Stimulated activated memory B cell treated with anti-CD40 and anti-IgM and Interleukin-4, amounts not matched to agents 10 μg/mL and 1 μg/mL and 100 μg/mL, for 72 hours (primary cell): ENCODE results near the gene IL7R.
"Not testable (repeated sequence)": the region's sequence is repeated elsewhere in the genome, so short reads cannot be mapped to it uniquely, and the experiment has no call there.

ENCODE experiments used
- ATAC-seq: fragments of 150-1000 bp; cut with Tn5 transposase; 2 replicates; pipeline ENCODE4 v1.10.0; 2021
- H3K27ac Mint-ChIP-seq: one replicate; pipeline ENCODE4 v1.8.0; 2022; ENCODE audit warnings: mild to moderate bottlenecking, mixed read lengths
- H3K27me3 Mint-ChIP-seq: one replicate; pipeline ENCODE4 v1.8.0; 2022; ENCODE audit warnings: mixed read lengths
- H3K36me3 Mint-ChIP-seq: one replicate; pipeline ENCODE4 v1.8.0; 2022; ENCODE audit warnings: mixed read lengths
- H3K4me1 Mint-ChIP-seq: one replicate; pipeline ENCODE4 v1.8.0; 2022; ENCODE audit warnings: mixed read lengths
- H3K4me3 Mint-ChIP-seq: one replicate; pipeline ENCODE4 v1.8.0; 2022; ENCODE audit warnings: mild to moderate bottlenecking, moderate library complexity, mixed read lengths
- H3K9me3 Mint-ChIP-seq: one replicate; pipeline ENCODE4 v1.8.0; 2022; ENCODE audit warnings: mixed read lengths

Gene IL7R

GRCh38 chr5:35828082-35828598 is 28.6 kb upstream of the IL7R start:
- no peaks in the 10 kb centered on the region for H3K36me3 Mint-ChIP-seq

GRCh38 chr5:35830587-35830986 is 26.1 kb upstream of the IL7R start:
- H3K4me3 Mint-ChIP-seq, result no peak overlapping the region
- H3K4me1 Mint-ChIP-seq, result no peaks in the 10 kb centered on the region
- H3K36me3 Mint-ChIP-seq, result no peaks in the 10 kb centered on the region
- H3K9me3 Mint-ChIP-seq, result no peaks in the 10 kb centered on the region
- no peak overlapping the region for H3K27ac Mint-ChIP-seq
- no peaks in the 10 kb centered on the region for H3K27me3 Mint-ChIP-seq
- ATAC-seq, result no peak

More at GRCh38 chr5:35828082-35828598, 28.6 kb upstream of the IL7R start:
- no peak overlapping the region for H3K27ac Mint-ChIP-seq
- ATAC-seq, result no peak
- H3K27me3 Mint-ChIP-seq, result no peaks in the 10 kb centered on the region
- no peak overlapping the region for H3K4me3 Mint-ChIP-seq
- H3K4me1 Mint-ChIP-seq, result no peaks in the 10 kb centered on the region
- no peaks in the 10 kb centered on the region for H3K9me3 Mint-ChIP-seq

GRCh38 chr5:35832762-35833161 is 23.9 kb upstream of the IL7R start:
- Mint-ChIP-seq H3K27ac (no peak overlapping the region), H3K9me3 (no peaks in the 10 kb centered on the region), H3K27me3 (no peaks in the 10 kb centered on the region), H3K36me3 (no peaks in the 10 kb centered on the region), H3K4me3 (no peak overlapping the region), H3K4me1 (no peaks in the 10 kb centered on the region)
- no peak for ATAC-seq

GRCh38 chr5:35833224-35833623 is 23.5 kb upstream of the IL7R start:
- no peak for ATAC-seq

GRCh38 chr5:35835796-35836742 is 20.6 kb upstream of the IL7R start:
- H3K4me1 Mint-ChIP-seq, result no peaks in the 10 kb centered on the region
- H3K27ac Mint-ChIP-seq, result no peak overlapping the region
- no peak for ATAC-seq
- no peak overlapping the region for H3K4me3 Mint-ChIP-seq
- no peaks in the 10 kb centered on the region for H3K27me3 Mint-ChIP-seq
- H3K9me3 Mint-ChIP-seq, result no peaks in the 10 kb centered on the region
- H3K36me3 Mint-ChIP-seq, result no peaks in the 10 kb centered on the region

More at GRCh38 chr5:35833224-35833623, 23.5 kb upstream of the IL7R start:
- Mint-ChIP-seq H3K9me3 (no peaks in the 10 kb centered on the region), H3K36me3 (no peaks in the 10 kb centered on the region), H3K4me3 (no peak overlapping the region), H3K27ac (no peak overlapping the region), H3K4me1 (no peaks in the 10 kb centered on the region), H3K27me3 (no peaks in the 10 kb centered on the region)

GRCh38 chr5:35838370-35839042 is 18.2 kb upstream of the IL7R start:
- no peaks in the 10 kb centered on the region for H3K9me3 Mint-ChIP-seq
- no peak overlapping the region for H3K27ac Mint-ChIP-seq
- no peaks in the 10 kb centered on the region for H3K36me3 Mint-ChIP-seq
- ATAC-seq, result no peak
- H3K4me1 Mint-ChIP-seq, result no peaks in the 10 kb centered on the region
- no peaks in the 10 kb centered on the region for H3K27me3 Mint-ChIP-seq
- no peak overlapping the region for H3K4me3 Mint-ChIP-seq

GRCh38 chr5:35842856-35843255 is 13.8 kb upstream of the IL7R start:
- Mint-ChIP-seq H3K4me3 (no peak overlapping the region), H3K4me1 (no peaks in the 10 kb centered on the region), H3K9me3 (peaks cover 9% of the 10 kb centered on the region), H3K36me3 (no peaks in the 10 kb centered on the region), H3K27me3 (no peaks in the 10 kb centered on the region), H3K27ac (no peak overlapping the region)
- ATAC-seq, result no peak

GRCh38 chr5:35845508-35845907 is 11.2 kb upstream of the IL7R start:
- not testable (repeated sequence) for H3K4me3 Mint-ChIP-seq, ATAC-seq, H3K27me3 Mint-ChIP-seq, H3K9me3 Mint-ChIP-seq, H3K27ac Mint-ChIP-seq, H3K36me3 Mint-ChIP-seq, H3K4me1 Mint-ChIP-seq

GRCh38 chr5:35847491-35847890 is 9.2 kb upstream of the IL7R start:
- H3K9me3 Mint-ChIP-seq, result peaks cover 9% of the 10 kb centered on the region
- H3K27ac Mint-ChIP-seq, result no peak overlapping the region
- no peaks in the 10 kb centered on the region for H3K27me3 Mint-ChIP-seq
- no peaks in the 10 kb centered on the region for H3K4me1 Mint-ChIP-seq
- H3K36me3 Mint-ChIP-seq, result no peaks in the 10 kb centered on the region
- H3K4me3 Mint-ChIP-seq, result no peak overlapping the region
- ATAC-seq, result no peak

- Mint-ChIP-seq H3K36me3 (no peaks in the 10 kb centered on the region), H3K9me3 (peaks cover 9% of the 10 kb centered on the region), H3K4me1 (no peaks in the 10 kb centered on the region), H3K27ac (no peak overlapping the region), H3K27me3 (no peaks in the 10 kb centered on the region), H3K4me3 (no peak overlapping the region)
- no peak for ATAC-seq
Observed at GRCh38 chr5:35847961-35848360, 8.7 kb upstream of the IL7R start.

GRCh38 chr5:35849860-35850259 is 6.8 kb upstream of the IL7R start:
- Mint-ChIP-seq H3K4me1 (no peaks in the 10 kb centered on the region), H3K4me3 (no peak overlapping the region), H3K27me3 (no peaks in the 10 kb centered on the region), H3K9me3 (peaks cover 5% of the 10 kb centered on the region), H3K27ac (no peak overlapping the region), H3K36me3 (no peaks in the 10 kb centered on the region)
- no peak for ATAC-seq

- no peak for ATAC-seq
- Mint-ChIP-seq H3K27me3 (no peaks in the 10 kb centered on the region), H3K4me1 (no peaks in the 10 kb centered on the region), H3K27ac (no peak overlapping the region), H3K36me3 (no peaks in the 10 kb centered on the region), H3K4me3 (no peak overlapping the region), H3K9me3 (peaks cover 3% of the 10 kb centered on the region)
Observed at GRCh38 chr5:35850967-35851680, 5.6 kb upstream of the IL7R start.

GRCh38 chr5:35852084-35852734 is 4.5 kb upstream of the IL7R start:
- Mint-ChIP-seq H3K9me3 (peaks cover 3% of the 10 kb centered on the region), H3K36me3 (no peaks in the 10 kb centered on the region), H3K4me1 (no peaks in the 10 kb centered on the region), H3K27ac (no peak overlapping the region), H3K4me3 (no peak overlapping the region), H3K27me3 (no peaks in the 10 kb centered on the region)
- ATAC-seq, result peak; percentile 52

GRCh38 chr5:35852773-35853172 is 3.9 kb upstream of the IL7R start:
- no peak for ATAC-seq
- Mint-ChIP-seq H3K27me3 (no peaks in the 10 kb centered on the region), H3K4me3 (no peak overlapping the region), H3K9me3 (peaks cover 3% of the 10 kb centered on the region), H3K36me3 (no peaks in the 10 kb centered on the region), H3K4me1 (no peaks in the 10 kb centered on the region), H3K27ac (no peak overlapping the region)

GRCh38 chr5:35853631-35854030 is 3.1 kb upstream of the IL7R start:
- ATAC-seq, result peak; percentile 24

More at GRCh38 chr5:35853631-35854030, 3.1 kb upstream of the IL7R start:
- Mint-ChIP-seq H3K4me1 (no peaks in the 10 kb centered on the region), H3K27ac (no peak overlapping the region), H3K9me3 (peaks cover 3% of the 10 kb centered on the region), H3K36me3 (no peaks in the 10 kb centered on the region), H3K27me3 (no peaks in the 10 kb centered on the region), H3K4me3 (no peak overlapping the region)
